Limb (tissue), 2 donors: ENCODE data around the gene RNF130.

Source experiments
- DNase-seq, 2 donors: peaks; one replicate each; pipeline ENCODE4 v3.0.0-alpha.2; 2016; ENCODE audit errors: extremely low spot score in 2 of 2

Gene RNF130

DNA sequence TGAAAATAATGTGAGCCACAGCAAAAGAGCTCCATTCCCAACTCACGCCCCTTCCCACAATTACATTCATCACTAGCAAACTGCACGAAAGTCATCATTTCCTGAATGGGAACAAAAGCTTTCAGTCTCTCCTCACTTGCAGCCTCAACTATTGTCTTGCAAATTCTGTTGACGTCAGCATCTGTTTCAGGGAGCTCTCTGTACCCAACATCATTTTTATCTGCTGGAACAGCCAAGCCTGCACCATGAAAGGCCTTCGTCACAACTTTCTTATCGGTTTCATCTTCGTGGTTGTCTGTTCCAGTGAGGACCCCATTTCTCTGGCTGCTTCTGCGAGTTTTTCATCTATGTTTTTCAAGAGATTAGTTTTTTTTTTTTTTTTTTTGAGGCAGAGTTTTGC, 14.3 kb upstream of the RNF130 start:
- DNase-seq, result no peak

DNA sequence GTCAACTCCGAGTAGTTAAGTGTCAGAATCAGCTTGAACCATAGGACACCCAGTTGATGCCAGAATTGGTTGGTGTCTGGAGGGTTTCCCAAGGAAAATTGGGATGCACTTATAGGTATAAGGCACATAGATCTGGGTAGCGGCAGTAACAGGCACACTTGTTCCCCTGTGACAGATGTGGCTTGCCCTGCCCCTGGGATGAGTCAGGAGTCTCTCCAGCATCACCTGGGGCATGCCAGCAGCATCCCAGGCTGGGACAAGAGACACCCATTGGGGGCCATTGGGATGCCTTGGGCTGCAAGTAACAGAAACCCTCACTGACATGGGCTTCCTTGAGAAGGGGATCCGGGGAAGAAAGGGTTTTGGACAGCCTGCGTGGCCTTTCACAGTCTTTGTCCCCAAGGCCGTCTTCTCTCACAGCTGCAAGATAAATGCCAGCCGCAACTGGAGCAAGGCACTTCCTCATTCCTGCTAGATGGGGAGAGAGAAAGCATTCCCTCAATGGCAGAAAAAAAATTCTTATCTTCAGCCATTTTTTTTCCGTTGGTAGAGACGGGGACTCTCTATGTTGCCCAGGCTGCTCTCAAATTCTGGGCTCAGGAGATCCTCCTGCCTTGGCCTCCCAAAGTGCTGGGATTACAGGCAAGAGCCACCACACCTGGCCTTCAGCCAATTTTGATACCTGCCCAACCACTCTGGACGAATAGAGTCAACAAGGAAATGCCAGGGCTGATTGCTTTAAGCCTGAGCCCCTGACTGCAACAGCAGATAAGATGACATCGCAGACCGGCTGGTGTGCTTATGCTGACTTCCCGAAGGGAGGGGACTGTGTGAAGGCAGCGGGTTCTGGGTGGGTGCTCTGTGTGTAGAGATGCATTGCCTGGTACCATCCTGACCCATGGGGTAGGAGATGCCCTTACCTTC, 13.3 kb upstream of the RNF130 start:
- DNase-seq, result no peak

DNA sequence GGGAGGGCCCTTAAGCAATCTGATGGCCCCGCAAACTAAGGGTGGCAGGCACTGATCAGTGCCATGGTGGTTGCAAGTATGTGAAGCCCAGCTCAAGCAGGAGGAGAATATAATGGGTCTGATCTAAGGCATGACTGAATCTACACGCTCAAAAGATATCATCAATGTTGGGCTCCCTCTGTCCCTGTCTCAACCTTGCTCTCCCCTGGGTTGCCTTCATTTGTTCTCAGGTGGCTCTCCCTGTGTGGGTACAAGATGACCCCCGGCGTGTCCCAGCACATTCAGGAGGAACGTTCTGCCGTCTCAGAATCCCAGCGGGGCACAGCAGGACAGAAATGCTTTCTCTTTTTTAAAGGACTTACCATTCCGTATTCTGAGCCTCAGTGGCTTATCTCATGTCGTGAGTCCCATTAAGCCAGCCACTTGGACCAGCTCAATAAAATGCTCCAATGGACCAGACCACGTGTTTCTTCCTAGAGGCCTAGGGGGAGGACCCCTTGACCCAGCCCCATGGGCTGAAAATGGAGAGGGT, 12.0 kb upstream of the RNF130 start:
- no peak for DNase-seq

DNA sequence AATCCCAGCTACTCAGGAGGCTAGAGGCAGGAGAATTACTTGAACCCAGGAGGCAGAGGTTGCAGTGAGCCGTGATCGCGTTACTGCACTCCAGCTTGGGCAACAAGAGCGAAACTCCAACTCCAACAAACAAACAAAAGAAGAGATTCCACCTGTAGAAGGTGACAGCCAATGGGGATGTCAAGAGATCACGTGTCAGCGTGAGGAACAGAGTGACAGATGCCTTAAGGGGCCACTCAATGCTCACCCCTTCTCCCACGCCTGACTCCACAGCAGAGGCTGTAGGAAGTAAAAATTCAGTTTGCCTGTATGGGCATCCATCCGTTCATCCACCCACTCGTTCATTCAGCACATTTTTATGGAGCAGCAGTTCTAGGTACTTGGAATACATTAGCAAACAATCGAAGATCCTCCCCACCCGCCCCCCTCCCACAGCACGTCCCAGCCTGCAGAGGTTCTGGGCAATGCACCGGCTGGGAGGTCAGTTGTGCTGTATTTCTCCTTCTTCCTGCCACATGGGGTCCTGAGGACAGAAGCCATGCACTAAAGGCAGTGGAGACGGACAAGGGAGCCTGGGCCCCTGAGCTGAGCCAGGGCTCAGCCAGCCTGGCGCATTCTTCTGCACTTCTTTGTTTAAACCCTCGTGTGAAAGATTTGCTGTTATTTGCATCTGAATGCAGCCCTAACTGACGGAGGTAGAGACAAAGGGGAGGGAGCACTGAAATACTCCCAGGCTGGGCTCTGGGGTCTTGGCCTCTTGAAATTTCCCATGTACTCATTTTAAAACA, 11.3 kb upstream of the RNF130 start:
- no peak for DNase-seq

DNA sequence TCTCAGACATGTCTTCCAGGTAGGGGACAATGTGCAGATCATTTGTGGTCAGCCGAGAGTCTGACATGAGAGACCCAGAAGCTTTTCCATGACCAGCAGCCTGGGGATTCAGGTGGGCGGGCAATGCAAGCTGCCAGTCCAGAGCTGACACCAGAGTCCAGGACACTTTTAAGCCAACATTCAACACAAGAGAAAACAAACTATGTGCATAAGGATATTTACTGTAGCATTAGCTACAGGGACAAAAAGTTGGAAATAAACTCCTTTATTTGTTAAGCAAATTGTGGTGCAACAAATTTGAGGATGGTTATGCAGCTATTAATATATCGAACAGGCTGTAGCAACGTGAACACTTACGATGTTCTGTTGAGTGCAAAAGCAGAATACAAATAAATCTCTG, 9.9 kb upstream of the RNF130 start:
- no peak for DNase-seq

DNA sequence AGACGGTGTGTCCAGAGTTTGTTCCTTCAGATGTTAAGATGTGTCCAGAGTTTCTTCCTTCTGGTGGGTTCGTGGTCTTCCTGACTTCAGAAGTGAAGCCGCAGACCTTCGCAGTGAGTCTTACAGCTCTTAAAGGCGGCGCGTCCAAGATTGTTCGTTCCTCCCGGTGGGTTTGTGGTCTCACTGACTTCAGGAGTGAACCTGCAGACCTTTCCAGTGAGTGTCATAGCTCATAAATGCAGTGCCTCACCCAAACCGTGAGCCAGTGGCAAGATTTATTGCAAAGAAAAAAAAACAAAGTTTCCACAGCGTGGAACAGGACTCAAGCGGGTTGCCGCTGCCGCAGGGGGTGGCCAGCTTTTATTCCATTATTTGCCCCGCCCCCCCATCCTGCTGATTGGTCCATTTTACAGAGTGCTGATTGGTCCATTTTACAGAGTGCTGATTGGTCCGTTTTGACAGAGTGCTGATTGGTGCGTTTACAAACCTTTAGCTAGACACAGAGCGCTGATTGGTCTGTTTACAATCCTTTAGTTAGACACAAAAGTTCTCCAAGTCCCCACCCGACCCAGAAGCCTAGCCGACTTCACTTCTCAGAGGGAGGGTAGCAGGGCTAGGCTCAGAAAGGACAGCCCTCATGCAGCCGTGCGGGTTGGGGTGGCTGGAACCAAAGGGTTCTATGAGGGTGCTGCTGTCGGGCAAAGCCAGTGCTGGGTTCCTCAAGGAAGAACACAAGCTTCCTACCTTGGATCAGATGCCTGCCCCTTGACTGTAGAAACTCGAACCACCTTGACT, 9.1 kb upstream of the RNF130 start:
- no peak for DNase-seq

DNA sequence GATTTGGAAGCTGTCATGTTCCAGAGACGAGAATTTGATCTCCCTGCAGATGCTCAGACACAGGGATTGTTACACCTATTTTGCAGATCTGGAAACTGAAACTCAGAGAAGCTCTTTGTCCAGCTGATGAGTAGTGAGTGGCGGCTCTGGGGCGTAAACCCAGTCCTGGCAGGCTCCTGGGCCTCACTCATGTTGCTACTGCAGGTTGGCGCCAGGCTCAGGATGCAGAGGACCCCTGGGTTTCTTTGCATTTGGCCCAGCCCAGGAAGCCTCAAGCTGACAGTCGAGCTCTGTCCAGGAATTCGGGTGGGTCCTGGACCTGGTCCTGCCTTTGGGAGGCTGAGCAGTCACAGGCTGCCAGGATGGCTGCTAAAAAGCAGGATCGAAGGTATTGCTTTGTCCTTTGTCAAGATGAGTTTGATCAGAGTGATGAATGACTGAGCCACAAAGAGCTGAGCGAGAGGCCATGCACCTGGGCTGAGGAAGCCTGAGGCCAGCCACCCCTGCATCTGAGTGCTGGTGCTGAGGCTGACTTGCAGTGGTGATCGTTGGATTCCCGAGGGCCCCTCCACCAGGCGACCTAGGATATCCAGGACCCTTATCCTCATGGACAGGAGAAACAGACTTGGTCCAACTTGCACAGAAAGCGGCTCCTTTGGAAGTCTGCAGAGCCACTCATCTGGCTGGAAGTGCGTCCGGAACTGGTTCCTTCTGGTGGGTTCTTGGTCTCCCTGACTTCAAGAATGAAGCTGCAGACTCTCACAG, 8.3 kb upstream of the RNF130 start:
- no peak for DNase-seq

DNA sequence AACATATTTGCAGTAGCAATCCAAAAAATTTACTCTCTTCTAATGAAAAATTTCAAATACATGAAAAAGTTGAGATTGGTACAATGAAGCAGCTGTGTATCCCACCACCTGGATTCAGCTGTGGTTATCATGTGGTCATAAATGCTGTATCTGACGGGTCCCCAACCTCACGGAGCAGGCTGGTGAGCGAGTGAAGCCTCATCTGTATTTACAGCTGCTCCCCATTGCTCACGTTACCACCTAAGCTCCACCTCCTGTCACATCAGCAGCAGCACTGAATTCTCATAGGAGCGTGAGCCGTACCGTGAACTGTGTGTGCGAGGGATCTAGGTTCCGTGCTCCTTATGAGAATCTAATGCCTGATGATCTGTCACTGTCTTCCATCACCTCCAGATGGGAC, 6.8 kb upstream of the RNF130 start:
- no peak for DNase-seq

DNA sequence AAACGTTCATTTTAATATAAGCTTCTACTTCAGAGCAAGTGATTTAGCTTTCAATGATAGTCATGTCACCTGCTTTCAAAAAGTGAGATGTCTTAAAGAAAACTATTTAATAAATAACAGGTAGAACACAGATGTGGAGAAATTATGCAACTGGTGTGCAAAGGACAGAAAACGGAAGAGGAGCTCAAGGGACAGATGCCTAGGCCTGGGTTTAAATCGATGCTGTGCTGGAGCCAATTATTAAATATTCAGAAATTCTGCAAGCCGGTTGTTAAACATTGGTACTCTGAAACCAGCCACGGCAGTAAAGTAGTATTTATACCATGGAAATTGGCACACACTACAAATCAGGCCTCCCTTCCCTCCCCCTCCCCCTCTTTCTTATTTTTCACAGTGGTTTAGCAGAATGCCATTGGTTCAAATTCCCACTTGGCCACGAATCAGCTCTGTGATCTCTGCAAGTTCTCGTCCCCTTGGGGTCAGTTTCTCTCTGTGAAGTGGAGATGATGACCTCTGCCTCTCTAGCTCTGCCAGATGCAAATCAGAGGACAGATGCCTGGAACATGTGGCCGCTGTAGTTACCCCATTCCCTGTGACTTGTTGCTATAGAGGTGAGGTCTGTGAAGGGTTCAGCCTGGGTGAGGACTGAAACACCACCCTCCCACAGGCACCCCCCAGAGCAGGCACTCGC, 6.2 kb upstream of the RNF130 start:
- DNase-seq, result no peak

DNA sequence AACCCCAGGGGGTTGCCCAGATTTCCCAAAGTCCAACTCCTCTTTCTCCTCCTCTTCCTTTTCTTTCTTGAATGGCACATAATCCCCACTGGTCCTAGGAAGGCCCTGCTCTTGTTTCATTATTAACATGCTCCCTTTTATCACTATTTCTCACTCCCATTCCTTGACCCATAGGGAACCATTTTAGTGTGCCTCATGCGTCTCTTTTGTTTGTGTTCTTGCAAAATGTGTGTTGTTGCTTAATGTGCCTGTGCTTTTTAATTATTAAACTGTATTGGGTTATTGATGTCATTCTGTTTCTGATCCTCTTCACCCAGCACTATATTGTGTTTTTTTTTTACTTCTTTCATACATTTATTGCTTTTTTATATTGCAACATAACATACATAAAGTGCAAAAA, 4.1 kb upstream of the RNF130 start:
- DNase-seq, result no peak

DNA sequence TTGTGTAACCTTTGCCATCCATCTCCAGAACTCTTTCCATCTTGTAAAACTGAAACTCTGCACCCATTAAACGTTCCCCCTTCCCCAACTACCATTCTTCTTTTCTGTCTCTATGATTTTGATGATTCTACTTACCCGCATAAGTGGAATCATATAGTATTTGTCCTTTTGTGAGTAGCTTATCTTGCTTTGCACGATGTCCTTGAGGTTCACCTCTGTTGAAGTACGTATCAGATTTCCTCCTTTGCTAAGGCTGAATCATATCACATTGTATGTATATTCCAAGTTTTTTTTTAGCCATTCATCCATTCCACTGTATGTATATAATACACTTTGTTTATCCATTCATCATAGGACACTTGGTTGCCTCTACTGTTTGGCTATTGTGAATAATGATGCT, 2.9 kb upstream of the RNF130 start:
- DNase-seq, result no peak

DNA sequence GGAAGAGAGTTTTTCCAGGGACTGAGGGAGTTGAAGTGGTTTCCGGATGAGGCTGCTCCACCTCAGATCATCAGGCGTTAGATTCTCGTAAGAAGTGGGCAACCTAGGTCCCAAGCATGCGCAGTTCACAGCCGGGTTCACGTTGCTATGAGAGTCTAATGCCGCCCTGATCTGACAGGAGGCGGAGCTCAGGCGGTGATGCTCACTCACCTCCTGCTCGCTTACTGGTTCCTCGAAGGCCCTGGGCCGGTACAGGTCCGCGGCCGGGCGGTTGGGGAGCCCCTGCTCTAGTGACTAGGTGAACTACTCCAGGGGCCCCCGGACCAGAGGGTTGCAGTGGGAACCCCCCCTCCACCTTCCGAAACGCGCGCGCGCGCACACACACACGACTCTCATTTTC, 997 bp upstream of the RNF130 start:
- DNase-seq, result no peak

DNA sequence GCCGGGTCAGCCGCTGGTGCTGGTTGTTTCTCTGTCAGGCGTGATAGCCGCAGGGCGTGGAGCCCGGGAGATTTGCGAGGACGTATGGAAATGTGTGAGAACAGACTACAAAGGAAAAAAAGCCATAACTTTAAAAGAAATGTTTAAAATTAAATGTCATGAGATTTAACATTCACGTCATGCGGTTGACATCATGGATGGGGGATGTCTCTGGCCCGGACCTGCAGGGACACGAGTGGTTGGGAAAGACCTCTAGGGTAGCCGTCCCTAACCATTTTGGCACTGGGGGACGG, 643 bp upstream of the RNF130 start:
- DNase-seq, result no peak

DNA sequence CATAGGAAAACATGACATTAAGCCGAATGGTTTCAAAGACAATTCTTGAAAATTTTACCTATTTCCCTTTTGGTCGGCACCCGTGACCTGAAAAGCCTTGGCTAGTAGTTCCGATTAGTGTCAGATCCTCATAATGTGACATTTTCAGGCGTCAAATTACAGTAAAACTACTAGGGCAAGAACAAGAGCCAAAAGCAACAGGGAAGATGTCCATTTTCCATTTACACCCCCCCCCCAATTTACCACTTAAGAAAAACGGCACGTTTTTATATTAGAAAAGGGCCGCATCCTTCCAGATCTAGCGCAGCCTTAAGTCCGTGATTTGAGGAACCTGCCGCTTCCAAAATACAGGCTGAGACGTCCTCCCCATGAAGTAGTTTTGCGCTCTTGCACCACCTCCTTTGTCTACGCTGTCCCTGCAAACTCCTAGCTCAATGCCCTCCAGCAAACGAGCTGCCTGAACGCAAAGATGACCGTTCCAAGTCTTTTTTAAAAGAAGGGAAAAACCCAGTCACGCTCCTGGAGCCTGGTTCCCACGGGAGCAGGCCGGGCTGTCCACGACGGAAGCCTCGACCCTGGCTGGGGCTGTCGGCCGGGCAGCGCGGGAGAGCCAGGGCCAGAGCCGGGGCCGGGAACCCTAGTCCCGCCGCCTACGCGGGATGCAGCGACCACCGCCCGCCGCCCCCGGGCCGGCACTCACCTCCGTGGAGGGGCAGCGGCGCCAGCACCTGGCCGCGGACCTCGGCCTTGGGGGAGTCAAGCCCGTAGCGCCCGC, 616 bp downstream of the RNF130 start:
- peak; percentile 34 to 78 for DNase-seq

DNA sequence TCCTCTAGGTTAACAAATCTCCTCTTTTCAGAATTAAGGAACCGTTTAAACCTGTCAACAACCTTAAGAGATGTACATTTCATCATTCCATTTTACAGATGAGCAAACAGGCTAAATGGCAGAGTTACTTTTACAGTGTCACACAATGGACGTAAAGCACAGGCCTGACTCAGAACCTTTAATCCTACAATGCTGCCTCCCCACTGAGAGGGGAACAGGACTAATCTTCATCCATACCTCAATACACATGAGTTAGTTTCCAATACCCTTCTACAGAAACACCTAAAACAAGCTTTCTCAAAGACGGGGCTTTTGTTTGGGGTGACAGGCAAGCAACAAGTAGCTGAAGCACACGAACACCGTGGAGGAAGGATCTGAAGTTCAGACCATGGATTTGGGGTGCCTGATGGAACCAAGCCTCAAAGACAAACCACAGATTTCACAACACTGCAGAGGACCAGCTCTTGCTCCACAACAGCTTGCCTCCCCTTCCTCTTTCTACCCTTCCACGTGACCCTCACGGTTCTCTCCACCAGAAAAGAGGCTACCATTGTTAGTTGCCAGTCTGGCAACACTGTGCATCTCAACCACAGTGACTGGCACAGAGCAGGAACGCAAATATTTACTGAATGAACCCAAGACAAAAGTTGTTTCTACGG, 1.8 kb downstream of the RNF130 start:
- DNase-seq, result no peak

DNA sequence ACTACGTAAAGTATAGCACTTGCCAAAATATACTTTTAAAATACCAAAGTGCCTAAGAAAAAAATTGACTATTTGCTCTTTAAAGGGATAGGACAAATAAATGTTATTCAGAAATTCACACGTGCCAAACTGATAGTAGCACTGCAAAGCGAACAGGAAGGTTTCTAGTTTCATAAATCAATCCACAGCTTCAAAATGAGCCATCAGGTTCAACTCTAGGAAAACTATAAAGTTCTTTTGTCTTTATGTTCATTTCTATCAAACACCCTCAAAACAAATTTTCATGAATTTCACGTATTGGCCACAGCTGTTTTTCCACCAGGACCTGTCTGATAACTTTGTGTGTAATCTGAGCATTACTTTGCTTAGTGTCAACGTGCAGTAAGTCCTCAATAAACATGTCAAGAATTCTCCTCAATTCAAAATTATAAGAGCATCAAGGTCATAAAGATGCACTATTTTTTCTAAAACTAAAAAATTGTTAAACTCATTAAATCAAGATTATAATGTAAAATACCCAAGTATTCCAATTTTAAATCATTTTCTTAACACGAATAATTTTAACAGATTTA, 3.0 kb downstream of the RNF130 start:
- no peak for DNase-seq

DNA sequence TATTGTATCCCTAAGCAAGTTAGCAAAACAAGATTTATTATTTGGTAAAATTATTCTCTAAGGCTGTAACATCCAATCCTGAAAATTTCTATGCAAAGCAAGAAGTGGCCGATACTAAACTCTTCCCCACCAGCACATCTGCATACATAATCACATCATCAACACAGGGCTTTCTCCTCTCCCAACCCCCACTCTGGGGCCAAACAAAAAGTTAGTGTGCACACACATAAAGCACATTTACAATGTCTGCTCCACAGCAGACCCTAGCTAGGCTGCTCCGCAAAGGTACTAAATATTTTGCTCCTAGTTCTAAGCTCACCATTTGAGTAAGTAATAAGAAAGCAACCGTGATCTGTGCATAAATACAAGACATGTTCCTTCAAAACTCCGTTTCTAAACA, 3.6 kb downstream of the RNF130 start:
- no peak for DNase-seq

DNA sequence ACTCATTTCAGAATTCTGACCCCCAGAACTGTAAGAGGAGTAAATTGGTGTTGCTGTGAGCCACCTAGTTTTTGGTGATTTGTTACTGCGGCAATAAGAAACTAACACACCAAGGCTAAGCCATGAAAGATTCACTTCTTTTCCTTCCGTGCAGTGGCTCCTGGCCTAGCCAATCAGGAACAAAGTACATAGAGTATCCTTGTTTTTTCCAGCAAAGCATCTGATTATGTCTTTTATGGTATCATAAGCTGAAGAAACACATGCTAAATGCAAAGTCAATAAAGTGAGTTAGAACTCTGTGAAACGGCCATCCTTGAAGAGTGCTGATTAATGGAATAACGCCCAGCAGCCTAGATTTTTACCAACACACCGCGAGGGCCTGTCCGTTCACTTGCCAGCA, 11.4 kb downstream of the RNF130 start:
- no peak for DNase-seq

DNA sequence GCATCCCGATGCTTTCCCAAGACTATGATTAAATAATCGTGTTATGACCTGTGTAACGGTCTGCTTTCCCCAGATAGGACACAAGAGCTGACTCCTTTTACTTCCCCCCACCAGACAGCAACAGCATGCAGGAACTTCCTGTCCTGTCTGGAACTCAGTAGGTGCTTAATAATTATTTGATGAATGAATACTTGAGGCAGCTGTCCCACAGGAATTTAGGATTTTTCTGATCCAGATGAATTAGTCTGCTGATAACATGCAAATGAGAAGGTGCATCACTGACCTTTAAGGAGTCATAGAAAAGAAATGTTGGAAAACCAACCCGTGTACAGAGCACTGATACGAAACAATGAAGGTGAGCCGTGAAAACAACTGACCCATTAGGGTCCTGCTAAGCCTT, 12.2 kb downstream of the RNF130 start:
- DNase-seq, result no peak
